Hepatocyte (in vitro differentiated cells): ENCODE measurements around the gene PPP1R1B. TPM values are rescaled to one million over a fixed set of nuclear protein-coding genes. Genes with fewer than 3 reads are reported as not detected.

ENCODE experiments used
- DNase-seq: peaks from one replicate; pipeline ENCODE4 v3.0.0-alpha.2; 2016; ENCODE audit warnings: low spot score
- H2AFZ ChIP-seq: fragments of 200-600 bp; sonication (generic); 2 replicates; pipeline ENCODE4 v1.6.0; 2016; ENCODE audit warnings: antibody characterized with exemption, mild to moderate bottlenecking
- H3K27ac ChIP-seq: fragments of 200-600 bp; sonication (generic); 2 replicates; pipeline ENCODE4 v1.5.1; 2016; ENCODE audit warnings: mild to moderate bottlenecking
- H3K27me3 ChIP-seq: fragments of 200-600 bp; sonication (generic); 2 replicates; pipeline ENCODE4 v1.6.1; 2016
- H3K36me3 ChIP-seq: fragments of 200-600 bp; sonication (generic); replicated peaks from 2 replicates; pipeline ENCODE4 v1.5.1; 2016; ENCODE audit warnings: low read depth; ENCODE audit not compliant: insufficient read depth
- H3K4me1 ChIP-seq: fragments of 200-600 bp; sonication (generic); 2 replicates; pipeline ENCODE4 v1.5.1; 2016; ENCODE audit warnings: mild to moderate bottlenecking, moderate library complexity; ENCODE audit not compliant: insufficient read depth
- H3K4me2 ChIP-seq: fragments of 200-600 bp; sonication (generic); 2 replicates; pipeline ENCODE4 v1.6.0; 2016
- H3K4me3 ChIP-seq: fragments of 200-600 bp; sonication (generic); 2 replicates; pipeline ENCODE4 v1.5.1; 2016; ENCODE audit warnings: mild to moderate bottlenecking
- H3K79me2 ChIP-seq: fragments of 200-600 bp; sonication (generic); 2 replicates; pipeline ENCODE4 v1.6.0; 2017; ENCODE audit warnings: mild to moderate bottlenecking
- H3K9me2 ChIP-seq: fragments of 200-600 bp; sonication (generic); replicated peaks from 2 replicates; pipeline ENCODE4 v1.6.0; 2017; ENCODE audit warnings: mild to moderate bottlenecking; ENCODE audit not compliant: insufficient read depth
- H3K9me3 ChIP-seq: fragments of 200-600 bp; sonication (generic); 2 replicates; pipeline ENCODE4 v1.5.1; 2016; ENCODE audit warnings: low read depth, mild to moderate bottlenecking
- H4K20me1 ChIP-seq: fragments of 200-600 bp; sonication (generic); 2 replicates; pipeline ENCODE4 v1.6.0; 2016; ENCODE audit warnings: mild to moderate bottlenecking; ENCODE audit not compliant: insufficient read depth, poor library complexity, severe bottlenecking
- EZH2 ChIP-seq: fragments of 200-600 bp; sonication (generic); IDR thresholded peaks from 2 replicates; pipeline ENCODE4 v1.6.1; 2016; ENCODE audit warnings: antibody characterized with exemption, mild to moderate bottlenecking, borderline replicate concordance
- EZH2phosphoT487 ChIP-seq: fragments of 200-600 bp; sonication (generic); IDR thresholded peaks from one replicate; pipeline ENCODE4 v1.6.1; 2018; ENCODE audit warnings: antibody characterized with exemption, mild to moderate bottlenecking, low read depth, moderate library complexity; ENCODE audit not compliant: unreplicated experiment, severe bottlenecking
- WGBS: methylation state at CpG from one replicate; pipeline ENCODE4 v1.1.6; 2016; ENCODE audit warnings: low lambda C conversion rate; ENCODE audit errors: missing lambda C conversion rate; 5-methylcytosine and 5-hydroxymethylcytosine counted together
- polyA plus RNA-seq: library from polyadenylated mRNA; unstranded; fragments of >200 nt; fragmentation: Nextera tagmentation; extraction: Ambion mirVana; gene quantifications from 2 replicates; pipeline ENCODE4 v1.2.1, GENCODE V29; 2016
- total RNA-seq: library from RNA; depleted of rRNA; stranded (reverse); fragments of >200 nt; gene quantifications from 2 replicates; pipeline ENCODE4 v1.2.3, GENCODE V29; 2014
- TF ChIP-seq, protein P1 (sequence below): fragments of 200-600 bp; sonication (generic); IDR thresholded peaks from 2 replicates; pipeline ENCODE4 v1.5.1; 2016; ENCODE audit warnings: antibody characterized with exemption, mild to moderate bottlenecking; ENCODE audit not compliant: poor library complexity

Gene PPP1R1B
- total and polyA plus RNA-seq, 2 experiments from 2014 or later, result 1.5 to 3.7 TPM

DNA sequence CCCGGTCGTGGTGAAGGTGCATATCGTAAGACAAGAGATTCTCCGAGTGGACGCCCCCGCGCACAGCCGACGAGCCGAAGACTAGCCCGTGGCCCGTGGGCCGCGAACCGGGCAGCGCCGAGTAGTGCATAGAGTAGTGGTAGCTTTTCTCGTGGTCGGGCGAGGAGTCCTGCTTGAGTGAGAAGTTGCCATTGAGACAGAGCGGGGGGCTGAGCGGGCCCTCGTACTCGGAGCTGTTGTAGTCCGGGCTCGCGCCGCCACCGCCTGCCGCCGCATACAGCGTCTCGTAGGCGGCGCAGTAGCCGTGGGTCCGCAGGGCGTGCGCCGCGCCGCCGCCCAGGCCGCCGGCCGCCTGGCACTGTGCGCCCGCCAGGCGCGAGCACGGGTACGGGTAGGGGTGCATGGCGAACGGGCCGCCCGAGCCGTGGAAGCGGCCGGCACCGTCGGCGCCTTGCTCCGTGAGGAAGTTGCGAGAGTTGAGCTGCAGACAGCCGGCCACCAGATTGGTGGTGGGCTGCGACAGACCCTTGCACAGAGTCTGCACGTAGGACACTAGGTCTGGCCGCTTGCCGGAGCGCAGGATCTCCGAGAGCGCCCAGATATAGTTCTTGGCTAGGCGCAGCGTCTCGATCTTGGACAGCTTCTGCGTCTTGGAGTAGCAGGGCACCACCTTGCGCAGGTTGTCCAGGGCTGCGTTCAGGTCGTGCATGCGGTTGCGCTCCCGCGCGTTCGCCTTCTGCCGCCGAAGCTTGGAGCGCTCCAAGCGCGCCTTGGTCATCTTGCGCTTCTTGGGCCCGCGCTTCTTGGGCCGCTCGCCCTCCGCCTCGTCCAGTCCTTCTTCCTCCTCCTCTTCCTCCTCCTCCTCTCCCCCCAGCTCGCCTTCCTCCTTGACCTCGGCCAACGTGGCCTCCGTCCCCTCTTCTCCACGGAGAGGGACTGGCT, 21.0 kb upstream of the PPP1R1B start:
- 3% methylated on average over 80 of the region's 102 CpGs for WGBS
- Histone ChIP-seq H3K79me2 (no peaks in the 10 kb centered on the region), H3K9me2 (no peaks in the 10 kb centered on the region), H4K20me1 (no peaks in the 10 kb centered on the region), H2AFZ (no peak overlapping the region), H3K9me3 (no peaks in the 10 kb centered on the region), H3K36me3 (no peaks in the 10 kb centered on the region), H3K4me3 (no peak overlapping the region), H3K4me1 (peaks cover 12% of the 10 kb centered on the region), H3K27me3 (peaks cover 98% of the 10 kb centered on the region), H3K27ac (no peak overlapping the region), H3K4me2 (peak overlapping the region; percentile 68)
- TF ChIP-seq, protein P1, sequence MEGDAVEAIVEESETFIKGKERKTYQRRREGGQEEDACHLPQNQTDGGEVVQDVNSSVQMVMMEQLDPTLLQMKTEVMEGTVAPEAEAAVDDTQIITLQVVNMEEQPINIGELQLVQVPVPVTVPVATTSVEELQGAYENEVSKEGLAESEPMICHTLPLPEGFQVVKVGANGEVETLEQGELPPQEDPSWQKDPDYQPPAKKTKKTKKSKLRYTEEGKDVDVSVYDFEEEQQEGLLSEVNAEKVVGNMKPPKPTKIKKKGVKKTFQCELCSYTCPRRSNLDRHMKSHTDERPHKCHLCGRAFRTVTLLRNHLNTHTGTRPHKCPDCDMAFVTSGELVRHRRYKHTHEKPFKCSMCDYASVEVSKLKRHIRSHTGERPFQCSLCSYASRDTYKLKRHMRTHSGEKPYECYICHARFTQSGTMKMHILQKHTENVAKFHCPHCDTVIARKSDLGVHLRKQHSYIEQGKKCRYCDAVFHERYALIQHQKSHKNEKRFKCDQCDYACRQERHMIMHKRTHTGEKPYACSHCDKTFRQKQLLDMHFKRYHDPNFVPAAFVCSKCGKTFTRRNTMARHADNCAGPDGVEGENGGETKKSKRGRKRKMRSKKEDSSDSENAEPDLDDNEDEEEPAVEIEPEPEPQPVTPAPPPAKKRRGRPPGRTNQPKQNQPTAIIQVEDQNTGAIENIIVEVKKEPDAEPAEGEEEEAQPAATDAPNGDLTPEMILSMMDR, result no peak
- peak; percentile 89 for TF ChIP-seq EZH2
- TF ChIP-seq EZH2phosphoT487, result peak; percentile 43
- no peak for DNase-seq

DNA sequence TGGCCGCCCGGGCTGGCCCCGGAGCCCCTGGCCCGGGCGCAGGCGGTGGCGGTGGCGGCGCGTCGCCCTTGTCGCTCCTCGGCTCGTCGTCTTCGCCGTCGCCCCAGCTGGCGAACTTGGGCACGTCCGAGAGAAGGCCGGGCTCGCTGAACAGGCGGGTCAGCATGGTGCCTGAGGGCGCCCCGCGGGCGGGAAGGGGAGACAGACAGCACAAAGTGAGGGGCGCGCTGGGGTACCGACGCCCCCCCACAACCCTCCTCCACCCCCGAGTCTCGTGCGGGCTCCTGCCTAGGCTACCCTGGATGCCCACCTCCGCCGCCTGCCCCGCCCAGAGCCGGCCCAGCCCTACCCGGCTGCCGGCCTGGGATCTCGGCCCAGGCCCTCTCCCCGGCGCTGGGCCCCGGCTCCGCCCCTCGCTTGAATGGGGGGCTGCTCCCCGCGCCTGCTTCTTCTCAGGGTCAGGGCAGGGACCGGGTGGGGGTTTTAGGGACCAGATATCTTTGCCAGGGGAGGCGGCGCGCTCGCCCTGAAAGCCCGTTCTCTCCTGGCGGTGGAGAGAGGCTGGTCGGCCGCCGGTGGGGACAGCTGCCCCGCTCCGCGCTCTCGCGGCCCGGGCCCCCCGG, 20.2 kb upstream of the PPP1R1B start:
- WGBS, result under 1% methylated on average over 35 of the region's 66 CpGs
- H3K9me2 ChIP-seq, result no peaks in the 10 kb centered on the region
- peak overlapping the region; percentile 68 for H3K4me2 ChIP-seq
- no peaks in the 10 kb centered on the region for H4K20me1 ChIP-seq
- H2AFZ ChIP-seq, result peak overlapping the region; percentile 35
- no peaks in the 10 kb centered on the region for H3K36me3 ChIP-seq
- peak; percentile 88 for TF ChIP-seq EZH2
- TF ChIP-seq EZH2phosphoT487, result no peak
- TF ChIP-seq, protein P1, result no peak
- no peak overlapping the region for H3K4me3 ChIP-seq
- H3K79me2 ChIP-seq, result no peaks in the 10 kb centered on the region
- H3K4me1 ChIP-seq, result peaks cover 12% of the 10 kb centered on the region
- no peak overlapping the region for H3K27ac ChIP-seq
- H3K9me3 ChIP-seq, result no peaks in the 10 kb centered on the region
- H3K27me3 ChIP-seq, result peaks cover 98% of the 10 kb centered on the region
- no peak for DNase-seq

DNA sequence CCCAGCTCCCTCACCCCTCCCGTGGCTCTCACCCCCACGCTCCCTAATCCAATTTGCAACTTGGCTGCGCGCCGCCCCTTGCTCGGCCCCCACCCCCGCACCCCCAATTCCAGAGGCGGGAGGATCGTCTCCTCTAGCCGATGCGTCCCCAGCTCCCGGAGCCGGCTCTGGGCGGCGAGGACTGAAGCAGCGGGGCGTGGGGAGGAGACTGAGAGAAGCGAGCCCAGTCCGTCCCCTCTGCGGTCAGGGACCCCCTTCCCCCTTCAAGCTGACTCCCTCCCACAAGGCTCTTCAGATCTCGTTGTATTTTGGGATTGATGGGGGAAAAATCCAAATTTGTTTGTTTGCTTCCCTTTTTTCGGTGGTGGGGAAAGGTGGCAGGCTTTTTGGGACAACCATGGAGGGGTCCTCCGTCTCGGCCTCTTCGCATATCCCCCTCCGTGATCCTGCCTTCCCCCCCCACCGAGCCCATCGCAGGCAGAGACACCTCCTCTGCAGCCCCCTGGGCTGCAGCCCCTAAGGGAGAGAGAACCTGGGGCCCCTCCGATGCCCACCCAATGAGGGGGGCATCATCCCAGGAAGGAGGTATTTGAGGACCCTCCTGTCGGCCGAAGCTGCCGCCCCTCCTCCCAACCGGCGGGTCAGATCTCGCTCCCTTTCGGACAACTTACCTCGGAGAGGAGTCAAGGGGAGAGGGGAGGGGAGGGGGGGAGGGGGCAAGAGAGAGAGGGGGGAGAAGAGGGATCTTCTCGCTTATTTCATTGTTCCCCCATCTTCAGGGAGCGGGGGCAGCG, 19.5 kb upstream of the PPP1R1B start:
- no peak overlapping the region for H3K4me3 ChIP-seq
- 2% methylated on average over 29 of the region's 40 CpGs for WGBS
- no peak for DNase-seq
- TF ChIP-seq, protein P1, result no peak
- peak; percentile 82 for TF ChIP-seq EZH2
- TF ChIP-seq EZH2phosphoT487, result peak; percentile 80
- peak overlapping the region; percentile 68 for H3K4me2 ChIP-seq
- H3K27me3 ChIP-seq, result peaks cover 97% of the 10 kb centered on the region
- no peaks in the 10 kb centered on the region for H4K20me1 ChIP-seq
- peaks cover 12% of the 10 kb centered on the region for H3K4me1 ChIP-seq
- no peak overlapping the region for H3K27ac ChIP-seq
- H3K36me3 ChIP-seq, result no peaks in the 10 kb centered on the region
- no peaks in the 10 kb centered on the region for H3K9me2 ChIP-seq
- H2AFZ ChIP-seq, result peak overlapping the region; percentile 35
- H3K9me3 ChIP-seq, result no peaks in the 10 kb centered on the region
- no peaks in the 10 kb centered on the region for H3K79me2 ChIP-seq
